Calu3 (cell line): ENCODE data around the gene HRG. TPM values are rescaled to one million over a fixed set of nuclear protein-coding genes. Genes with fewer than 3 reads are reported as not detected.

Experiments used
- BruUV-seq: library from RNA; stranded (reverse); fragments of 400-500 nt; replicated peaks from 2 replicates; lab custom pipeline; 2021; lab: Mats Ljungman, UMichigan
- CTCF ChIA-PET: fragments of 300-600 bp; sonication (Branson Sonifier 250); formaldehyde crosslinking; loops from one replicate; lab custom pipeline; 2022; ENCODE audit warnings: antibody characterized with exemption; lab: Charles Lee
- DNase-seq: peaks from one replicate; pipeline ENCODE4 v3.0.0; 2022
- H3K27ac Mint-ChIP-seq: one replicate; pipeline ENCODE4 v1.8.0; 2022; ENCODE audit warnings: mixed read lengths; ENCODE audit not compliant: unreplicated experiment
- H3K27me3 Mint-ChIP-seq: one replicate; pipeline ENCODE4 v1.8.0; 2022; ENCODE audit warnings: mixed read lengths; ENCODE audit not compliant: unreplicated experiment
- H3K36me3 Mint-ChIP-seq: one replicate; pipeline ENCODE4 v1.8.0; 2022; ENCODE audit warnings: mild to moderate bottlenecking, moderate library complexity, mixed read lengths; ENCODE audit not compliant: insufficient read depth, unreplicated experiment
- H3K4me1 Mint-ChIP-seq: one replicate; pipeline ENCODE4 v1.8.0; 2022; ENCODE audit warnings: mild to moderate bottlenecking, low read depth, mixed read lengths; ENCODE audit not compliant: unreplicated experiment
- H3K4me3 Mint-ChIP-seq: one replicate; pipeline ENCODE4 v1.8.0; 2022; ENCODE audit warnings: mild to moderate bottlenecking, low read depth, moderate library complexity, mixed read lengths; ENCODE audit not compliant: unreplicated experiment
- H3K9me3 Mint-ChIP-seq: one replicate; pipeline ENCODE4 v1.8.0; 2022; ENCODE audit warnings: low read depth, mixed read lengths; ENCODE audit not compliant: unreplicated experiment
- CTCF ChIP-seq: fragments of 200-600 bp; IDR thresholded peaks from one replicate; pipeline ENCODE4 v1.8.0; 2022; ENCODE audit warnings: antibody characterized with exemption; ENCODE audit not compliant: unreplicated experiment
- intact Hi-C: fragments of 100-400 bp; cut with micrococcal nuclease; formaldehyde crosslinking; loops from one replicate; pipeline ENCODE4 v1.10.0; 2022; ENCODE audit not compliant: unreplicated experiment
- total RNA-seq: library from RNA; stranded (reverse); gene quantifications from 2 replicates; pipeline ENCODE4 v1.2.3, GENCODE V29; 2022

HRG gene
- total RNA-seq, 1 experiment from 2014 or later: 0.40 TPM

GRCh38 chr3:186642014-186642413, 23.8 kb upstream of the HRG start:
- no peak overlapping the region for H3K27ac Mint-ChIP-seq
- no TSS peak for BruUV-seq

GRCh38 chr3:186643493-186643892, 22.3 kb upstream of the HRG start:
- CTCF ChIA-PET: interaction anchor here (0.6 to 1.7 kb wide), 4 partner anchors 8 to 1486 kb away, joined by 3 to 6 read pairs (median 4); no protein-coding TSS in a partner anchor
- intact Hi-C loops: no loop called here
- peaks cover 5% of the 10 kb centered on the region for H3K36me3 Mint-ChIP-seq
- H3K27me3 Mint-ChIP-seq: no peaks in the 10 kb centered on the region
- H3K4me3 Mint-ChIP-seq: no peak overlapping the region
- TF ChIP-seq CTCF: no peak
- peaks cover 45% of the 10 kb centered on the region for H3K4me1 Mint-ChIP-seq
- DNase-seq: no peak
- H3K27ac Mint-ChIP-seq: no peak overlapping the region
- H3K9me3 Mint-ChIP-seq: no peaks in the 10 kb centered on the region
- no TSS peak for BruUV-seq

More at GRCh38 chr3:186642014-186642413, 23.8 kb upstream of the HRG start:
- Mint-ChIP-seq H3K36me3 (peaks cover 5% of the 10 kb centered on the region), H3K4me1 (peaks cover 53% of the 10 kb centered on the region), H3K27me3 (no peaks in the 10 kb centered on the region), H3K4me3 (no peak overlapping the region), H3K9me3 (no peaks in the 10 kb centered on the region)
- no peak for DNase-seq
- CTCF ChIA-PET: interaction anchor here (1.3 kb wide), 1 partner anchor 9 kb away, joined by 3 read pairs; no protein-coding TSS in a partner anchor
- no peak for TF ChIP-seq CTCF
- intact Hi-C loops: no loop called here

- intact Hi-C loops: no loop called here
- CTCF ChIA-PET: interaction anchor here (1.2 to 1.7 kb wide), 2 partner anchors 11 to 28 kb away, joined by 4 to 6 read pairs; no protein-coding TSS in a partner anchor
- Mint-ChIP-seq H3K9me3 (no peaks in the 10 kb centered on the region), H3K27ac (no peak overlapping the region), H3K27me3 (no peaks in the 10 kb centered on the region), H3K4me3 (no peak overlapping the region), H3K4me1 (peaks cover 45% of the 10 kb centered on the region), H3K36me3 (peaks cover 5% of the 10 kb centered on the region)
- BruUV-seq: no TSS peak
- DNase-seq: peak; percentile 75
- no peak for TF ChIP-seq CTCF
These were observed 21.1 kb upstream of the HRG start for GRCh38 chr3:186644683-186645082.

- DNase-seq: no peak
- BruUV-seq: no TSS peak
- Mint-ChIP-seq H3K4me3 (no peak overlapping the region), H3K27ac (no peak overlapping the region), H3K4me1 (peaks cover 33% of the 10 kb centered on the region), H3K27me3 (no peaks in the 10 kb centered on the region), H3K9me3 (no peaks in the 10 kb centered on the region), H3K36me3 (no peaks in the 10 kb centered on the region)
- CTCF ChIA-PET: no interaction called here
- intact Hi-C loops: no loop called here
- no peak for TF ChIP-seq CTCF
These were observed 19.7 kb upstream of the HRG start for GRCh38 chr3:186646106-186646505.
